Measurements from ENCODE around the gene ZCCHC14. TPM values are rescaled to one million over a fixed set of nuclear protein-coding genes. Genes with fewer than 3 reads are reported as not detected.

The ZCCHC14 gene
- total and polyA plus RNA-seq, 10 of the 15 experiments (the other 5 are each of a cell fraction or from before 2014, with no cell fraction given): 0.02 to 0.26 (median 0.05) TPM; not detected in 3

- ChIA-PET SMC1A (ENCODE audit: uncharacterized antibody, unreplicated experiment) (no interaction called here), RAD21 (ENCODE audit: unreplicated experiment) (no interaction called here), CTCF (no interaction called here), POLR2A (no interaction called here)
- no peak overlapping the region for H2AFZ ChIP-seq (ENCODE audit: control insufficient read depth, low read depth, low read length)
- H3K9me3 ChIP-seq (replicated peaks; ENCODE audit: control insufficient read depth, insufficient read depth, low read length): no peaks in the 10 kb centered on the region; the same call in 2 of the 3 replicates
- FAIRE-seq (no peak), ATAC-seq (peak; percentile 53), DNase-seq (ENCODE audit: low read depth, low spot score) (peak; percentile 8)
- no TSS peak for BruUV-seq (replicated peaks)
- no peak overlapping the region for H3K4me2 ChIP-seq (ENCODE audit: control insufficient read depth, insufficient read depth)
- peaks cover 11% of the 10 kb centered on the region for H3K4me1 ChIP-seq (ENCODE audit: control insufficient read depth, insufficient read depth, low read length)
- H3K27ac ChIP-seq (ENCODE audit: control insufficient read depth, insufficient read depth): no peak overlapping the region
- H4K20me1 ChIP-seq (ENCODE audit: control insufficient read depth, insufficient read depth): no peaks in the 10 kb centered on the region
- in situ Hi-C loops (cut with MboI) (no loop called here), intact Hi-C loops (cut with micrococcal nuclease; ENCODE audit: unreplicated experiment) (no loop called here)
- no peak overlapping the region for H3K4me3 ChIP-seq
- peaks cover 0 to 5% of the 10 kb centered on the region in 2 experiments for H3K27me3 ChIP-seq (replicated peaks in 1 of 2; ENCODE audit: control insufficient read depth in 2 of 2, insufficient read depth in 2 of 2, low read length in 1 of 2)
- H3K9ac ChIP-seq (ENCODE audit: control insufficient read depth, insufficient read depth, low read length): no peak overlapping the region
- no peaks in the 10 kb centered on the region for H3K36me3 ChIP-seq (ENCODE audit: control insufficient read depth in 2 of 2, insufficient read depth in 2 of 2, low read length in 1 of 2)
- no peaks in the 10 kb centered on the region for H3K79me2 ChIP-seq (ENCODE audit: control insufficient read depth, insufficient read depth, low read length)
- WGBS (ENCODE audit: insufficient coverage, insufficient replicate concordance, low lambda C conversion rate, missing lambda C conversion rate): 0% methylated on average over 2 of the region's 2 CpGs
- 0 out of 2 replicates have a peak, but pooled peaks have one; percentile 38 for TF ChIP-seq ATF2 (IDR thresholded peaks at IDR 0.05; ENCODE audit: low read length)
- TF ChIP-seq EZH2 (IDR thresholded peaks at IDR 0.05; ENCODE audit: borderline replicate concordance, control insufficient read depth, low read depth, low read length): no peak
- TF ChIP-seq SPI1 (IDR thresholded peaks at IDR 0.05; ENCODE audit: borderline replicate concordance, insufficient read depth, low read depth, low read length): peak; percentile 21; the same call in 1 of the 2 replicates
- TF ChIP-seq, protein P1, sequence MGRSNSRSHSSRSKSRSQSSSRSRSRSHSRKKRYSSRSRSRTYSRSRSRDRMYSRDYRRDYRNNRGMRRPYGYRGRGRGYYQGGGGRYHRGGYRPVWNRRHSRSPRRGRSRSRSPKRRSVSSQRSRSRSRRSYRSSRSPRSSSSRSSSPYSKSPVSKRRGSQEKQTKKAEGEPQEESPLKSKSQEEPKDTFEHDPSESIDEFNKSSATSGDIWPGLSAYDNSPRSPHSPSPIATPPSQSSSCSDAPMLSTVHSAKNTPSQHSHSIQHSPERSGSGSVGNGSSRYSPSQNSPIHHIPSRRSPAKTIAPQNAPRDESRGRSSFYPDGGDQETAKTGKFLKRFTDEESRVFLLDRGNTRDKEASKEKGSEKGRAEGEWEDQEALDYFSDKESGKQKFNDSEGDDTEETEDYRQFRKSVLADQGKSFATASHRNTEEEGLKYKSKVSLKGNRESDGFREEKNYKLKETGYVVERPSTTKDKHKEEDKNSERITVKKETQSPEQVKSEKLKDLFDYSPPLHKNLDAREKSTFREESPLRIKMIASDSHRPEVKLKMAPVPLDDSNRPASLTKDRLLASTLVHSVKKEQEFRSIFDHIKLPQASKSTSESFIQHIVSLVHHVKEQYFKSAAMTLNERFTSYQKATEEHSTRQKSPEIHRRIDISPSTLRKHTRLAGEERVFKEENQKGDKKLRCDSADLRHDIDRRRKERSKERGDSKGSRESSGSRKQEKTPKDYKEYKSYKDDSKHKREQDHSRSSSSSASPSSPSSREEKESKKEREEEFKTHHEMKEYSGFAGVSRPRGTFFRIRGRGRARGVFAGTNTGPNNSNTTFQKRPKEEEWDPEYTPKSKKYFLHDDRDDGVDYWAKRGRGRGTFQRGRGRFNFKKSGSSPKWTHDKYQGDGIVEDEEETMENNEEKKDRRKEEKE (IDR thresholded peaks at IDR 0.05): no peak
- 0 out of 2 replicates have a peak, but pooled peaks have one; percentile 20 for TF ChIP-seq CBFB (IDR thresholded peaks at IDR 0.05; ENCODE audit: low read depth)
- peak; percentile 56; the same call in 1 of the 2 replicates for TF ChIP-seq PAX5 (IDR thresholded peaks at IDR 0.05; ENCODE audit: borderline replicate concordance, low read depth, low read length)
- TF ChIP-seq, protein P2, sequence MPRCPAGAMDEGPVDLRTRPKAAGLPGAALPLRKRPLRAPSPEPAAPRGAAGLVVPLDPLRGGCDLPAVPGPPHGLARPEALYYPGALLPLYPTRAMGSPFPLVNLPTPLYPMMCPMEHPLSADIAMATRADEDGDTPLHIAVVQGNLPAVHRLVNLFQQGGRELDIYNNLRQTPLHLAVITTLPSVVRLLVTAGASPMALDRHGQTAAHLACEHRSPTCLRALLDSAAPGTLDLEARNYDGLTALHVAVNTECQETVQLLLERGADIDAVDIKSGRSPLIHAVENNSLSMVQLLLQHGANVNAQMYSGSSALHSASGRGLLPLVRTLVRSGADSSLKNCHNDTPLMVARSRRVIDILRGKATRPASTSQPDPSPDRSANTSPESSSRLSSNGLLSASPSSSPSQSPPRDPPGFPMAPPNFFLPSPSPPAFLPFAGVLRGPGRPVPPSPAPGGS (IDR thresholded peaks at IDR 0.05; ENCODE audit: borderline replicate concordance, insufficient read depth, low read depth, low read length, poor library complexity, severe bottlenecking): peak; percentile 100
- 0 out of 2 replicates have a peak, but pooled peaks have one; percentile 37 for TF ChIP-seq BCL11A (IDR thresholded peaks at IDR 0.05; ENCODE audit: low read depth, low read length)
- 0 out of 2 replicates have a peak, but pooled peaks have one; percentile 36 for TF ChIP-seq MTA3 (IDR thresholded peaks at IDR 0.05; ENCODE audit: borderline replicate concordance, low read length)
- no peak for TF ChIP-seq MYB (IDR thresholded peaks at IDR 0.05; ENCODE audit: borderline replicate concordance, low read depth, low read length)
- peak; percentile 93 for TF ChIP-seq RUNX3 (IDR thresholded peaks at IDR 0.05; ENCODE audit: low read length)
- TF ChIP-seq CEBPZ (IDR thresholded peaks at IDR 0.05; ENCODE audit: low read depth, low read length): no peak
- TF ChIP-seq RB1 (IDR thresholded peaks at IDR 0.05; ENCODE audit: borderline replicate concordance): no peak
These were observed 3.6 kb upstream of the ZCCHC14 start for GRCh38 chr16:87496447-87496801.
